ENCODE data around the gene SELENOO.

The SELENOO gene

GRCh38 chr22:50208939-50209892, 8.4 kb downstream of the SELENOO start:
- no peak for DNase-seq (ENCODE audit: low read depth)
- H3K4me3 ChIP-seq (ENCODE audit: low read depth, low read length): no peak overlapping the region
- TF ChIP-seq MAX (IDR thresholded peaks at IDR 0.05; ENCODE audit: low read depth, low read length) (no peak), CTCF (IDR thresholded peaks at IDR 0.05; ENCODE audit: low read depth, low read length) (no peak), POLR2A (IDR thresholded peaks at IDR 0.05; ENCODE audit: extremely low read depth, insufficient read length) (no peak), MYC (IDR thresholded peaks at IDR 0.05; ENCODE audit: low read depth, low read length) (no peak)

GRCh38 chr22:50209893-50210292, 9.1 kb downstream of the SELENOO start:
- TF ChIP-seq MYC (IDR thresholded peaks at IDR 0.05; ENCODE audit: low read depth, low read length) (no peak), POLR2A (IDR thresholded peaks at IDR 0.05; ENCODE audit: extremely low read depth, insufficient read length) (no peak), CTCF (IDR thresholded peaks at IDR 0.05; ENCODE audit: low read depth, low read length) (peak; percentile 92), MAX (IDR thresholded peaks at IDR 0.05; ENCODE audit: low read depth, low read length) (no peak)
- peak; percentile 68 for DNase-seq (ENCODE audit: low read depth)
- H3K4me3 ChIP-seq (ENCODE audit: low read depth, low read length): no peak overlapping the region

GRCh38 chr22:50210378-50211139, 9.7 kb downstream of the SELENOO start:
- no peak overlapping the region for H3K4me3 ChIP-seq (ENCODE audit: low read depth, low read length)
- TF ChIP-seq POLR2A (IDR thresholded peaks at IDR 0.05; ENCODE audit: extremely low read depth, insufficient read length) (no peak), MYC (IDR thresholded peaks at IDR 0.05; ENCODE audit: low read depth, low read length) (no peak), CTCF (IDR thresholded peaks at IDR 0.05; ENCODE audit: low read depth, low read length) (no peak), MAX (IDR thresholded peaks at IDR 0.05; ENCODE audit: low read depth, low read length) (no peak)
- no peak for DNase-seq (ENCODE audit: low read depth)

- TF ChIP-seq POLR2A (IDR thresholded peaks at IDR 0.05; ENCODE audit: extremely low read depth, insufficient read length) (no peak), MAX (IDR thresholded peaks at IDR 0.05; ENCODE audit: low read depth, low read length) (no peak), MYC (IDR thresholded peaks at IDR 0.05; ENCODE audit: low read depth, low read length) (no peak), CTCF (IDR thresholded peaks at IDR 0.05; ENCODE audit: low read depth, low read length) (no peak)
- no peak for DNase-seq (ENCODE audit: low read depth)
- no peak overlapping the region for H3K4me3 ChIP-seq (ENCODE audit: low read depth, low read length)
Observed at GRCh38 chr22:50211147-50211546, 10.3 kb downstream of the SELENOO start.

- no peak overlapping the region for H3K4me3 ChIP-seq (ENCODE audit: low read depth, low read length)
- TF ChIP-seq POLR2A (IDR thresholded peaks at IDR 0.05; ENCODE audit: extremely low read depth, insufficient read length) (no peak), MYC (IDR thresholded peaks at IDR 0.05; ENCODE audit: low read depth, low read length) (no peak), MAX (IDR thresholded peaks at IDR 0.05; ENCODE audit: low read depth, low read length) (no peak), CTCF (IDR thresholded peaks at IDR 0.05; ENCODE audit: low read depth, low read length) (no peak)
- no peak for DNase-seq (ENCODE audit: low read depth)
Observed at GRCh38 chr22:50213263-50213662, 12.5 kb downstream of the SELENOO start.
